ENCODE results near the gene TJP1.

- no peak for TF ChIP-seq PATZ1 (CRISPR knock-in tag; IDR thresholded peaks at IDR 0.05; ENCODE audit: borderline replicate concordance)
- TF ChIP-seq ARNTL (CRISPR knock-in tag; IDR thresholded peaks at IDR 0.05; ENCODE audit: borderline replicate concordance, low read depth) = no peak
- TF ChIP-seq PPARA (CRISPR knock-in tag; IDR thresholded peaks at IDR 0.05; ENCODE audit: borderline replicate concordance) = no peak
- no peak for TF ChIP-seq POU6F1 (CRISPR knock-in tag; IDR thresholded peaks at IDR 0.05; ENCODE audit: borderline replicate concordance, low read depth)
- no peak for TF ChIP-seq ZFP3 (CRISPR knock-in tag; IDR thresholded peaks at IDR 0.05)
- TF ChIP-seq CREB5 (CRISPR knock-in tag; IDR thresholded peaks at IDR 0.05; ENCODE audit: low read depth) = no peak
- no peak for TF ChIP-seq GLIS3 (CRISPR knock-in tag; IDR thresholded peaks at IDR 0.05)
- no peak for TF ChIP-seq OSR1 (CRISPR knock-in tag; IDR thresholded peaks at IDR 0.05)
- no peak for TF ChIP-seq RARB (CRISPR knock-in tag; IDR thresholded peaks at IDR 0.05)
- TF ChIP-seq ESRRG (CRISPR knock-in tag; IDR thresholded peaks at IDR 0.05) = no peak
- no peak for TF ChIP-seq ZNF70 (CRISPR knock-in tag; IDR thresholded peaks at IDR 0.05)
- no peak for TF ChIP-seq ZNF565 (CRISPR knock-in tag; conservative IDR thresholded peaks at IDR 0.05; ENCODE audit: low read depth)
- TF ChIP-seq TCF4 (CRISPR knock-in tag; IDR thresholded peaks at IDR 0.05; ENCODE audit: borderline replicate concordance) = no peak
Measured at GRCh38 chr15:29651476-29652233, 170.6 kb downstream of the TJP1 start.
